Dermis blood vessel endothelial cell (primary cell): ENCODE measurements around the gene FBXO42. TPM values are rescaled to one million over a fixed set of nuclear protein-coding genes. Genes with fewer than 3 reads are reported as not detected.
"Not testable (repeated sequence)": the region's sequence is repeated elsewhere in the genome, so short reads cannot be mapped to it uniquely, and the experiment has no call there.

Experiments used
- DNase-seq: peaks from one replicate; pipeline ENCODE4 v3.0.0; 2010
- total RNA-seq: library from RNA; depleted of rRNA; stranded (reverse); fragments of >200 nt; gene quantifications from 2 replicates; pipeline ENCODE4 v1.2.3, GENCODE V29; 2014

Gene FBXO42
- total RNA-seq, 1 donor from 2014 or later = 15.8 TPM

DNA sequence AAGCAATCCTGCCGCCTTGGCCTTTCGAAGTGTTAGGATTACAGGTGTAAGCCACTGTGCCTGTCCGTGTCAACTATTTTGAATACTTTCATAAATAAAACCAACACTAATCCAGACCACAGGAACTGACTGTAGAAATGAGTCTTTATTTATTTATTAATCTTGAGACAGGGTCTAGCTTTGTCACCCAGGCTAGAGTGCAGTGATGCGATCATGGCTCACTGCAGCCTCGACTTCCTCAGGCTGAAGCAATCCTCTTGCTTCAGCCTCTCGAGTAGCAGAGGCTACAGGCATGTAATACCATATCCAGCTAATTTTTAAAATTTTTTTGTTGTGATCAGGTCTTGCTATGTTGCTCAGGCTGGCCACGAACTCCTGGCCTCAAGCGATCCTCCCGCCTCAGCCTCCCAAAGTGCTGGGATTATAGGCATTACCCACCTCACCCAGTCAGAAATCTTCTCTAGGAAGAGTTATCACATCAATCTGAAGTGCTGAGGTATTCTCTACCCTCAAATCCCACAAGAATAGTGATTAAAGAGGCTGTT, 93.6 kb downstream of the FBXO42 start:
- DNase-seq = no peak

DNA sequence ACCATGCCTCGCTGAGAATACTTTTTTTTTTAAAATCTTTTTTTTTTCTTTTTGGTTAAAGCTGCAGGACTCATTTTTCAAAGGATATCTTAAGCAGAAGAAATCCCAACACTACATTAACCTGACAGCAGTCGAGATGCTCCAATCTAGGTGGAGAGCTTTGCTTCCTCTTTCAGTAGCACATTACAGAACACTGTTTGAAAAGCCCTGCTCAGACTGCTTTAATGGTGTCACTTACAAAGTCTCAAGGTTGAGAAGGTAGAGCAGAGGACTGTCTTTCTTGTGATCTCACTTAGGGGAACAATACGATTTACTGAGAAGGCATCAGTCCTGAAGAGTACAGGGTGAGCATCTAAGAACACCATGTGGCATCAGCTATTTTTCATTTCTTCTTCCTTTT, 94.3 kb downstream of the FBXO42 start:
- no peak for DNase-seq

DNA sequence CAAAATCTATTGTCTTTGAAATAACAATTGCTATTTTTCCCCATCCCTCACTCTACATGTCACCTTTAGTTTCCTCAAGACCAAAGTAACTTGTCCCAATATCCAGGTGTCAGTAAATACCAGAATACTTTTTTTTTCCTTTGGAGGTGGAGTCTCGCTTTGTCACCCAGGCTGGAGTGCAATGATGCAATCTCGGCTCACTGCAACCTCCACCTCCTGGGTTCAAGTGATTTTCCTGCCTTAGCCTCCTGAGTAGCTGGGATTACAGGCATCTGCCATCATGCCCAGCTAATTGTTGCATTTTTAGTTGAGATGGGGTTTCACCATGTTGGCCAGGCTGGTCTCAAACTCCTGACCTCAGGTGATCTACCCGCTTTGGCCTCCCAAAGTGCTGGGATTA, 94.7 kb downstream of the FBXO42 start:
- not testable (repeated sequence) for DNase-seq

DNA sequence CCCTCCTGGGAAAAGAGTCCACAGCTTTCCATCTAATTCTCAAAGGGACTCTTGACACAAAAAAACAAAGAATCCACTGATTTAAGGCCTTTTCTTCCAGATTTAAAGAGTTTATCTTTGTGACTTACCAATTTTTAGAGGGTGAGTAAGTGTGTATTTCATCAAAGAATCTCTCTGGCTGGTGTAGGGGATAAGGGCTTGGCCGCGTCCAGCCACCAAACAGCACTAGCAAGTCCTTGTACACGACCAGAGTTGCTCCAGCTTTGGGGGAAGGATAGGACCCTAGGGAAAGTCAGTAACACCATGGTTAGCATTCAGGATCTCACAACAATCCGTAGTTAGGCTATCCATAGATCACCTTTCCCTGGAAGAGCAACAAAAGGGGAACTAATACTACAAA, 95.8 kb downstream of the FBXO42 start:
- no peak for DNase-seq

DNA sequence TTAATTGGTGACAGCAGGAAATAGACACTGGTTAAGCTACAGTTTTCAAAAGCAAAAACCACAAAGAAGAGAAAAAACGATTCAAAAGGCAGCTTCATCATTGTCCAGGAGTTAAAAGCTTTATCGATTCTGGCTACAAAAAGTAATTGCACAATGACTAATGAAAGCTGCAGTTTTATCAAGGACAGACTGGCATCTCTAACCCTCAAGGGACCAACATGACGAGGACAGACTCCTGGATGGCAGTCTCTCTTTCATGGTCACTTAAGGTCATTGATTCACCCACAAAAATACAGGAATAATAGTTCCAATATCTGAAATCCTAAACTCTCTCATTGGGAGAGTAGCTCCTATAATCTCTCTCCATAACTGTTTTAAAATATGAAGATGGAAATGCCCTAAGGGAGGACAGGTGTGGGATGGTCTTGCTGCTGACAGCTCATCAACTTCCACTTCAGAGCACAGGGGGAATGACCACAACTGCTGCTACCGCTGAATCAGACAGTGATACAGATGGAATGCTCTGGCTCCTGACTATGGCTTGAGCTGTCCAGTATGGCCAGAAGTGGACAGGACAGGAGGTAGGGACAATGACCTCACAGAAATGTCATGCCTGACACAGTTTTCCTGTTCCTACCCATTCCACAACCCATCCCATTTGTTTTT, 97.9 kb downstream of the FBXO42 start:
- no peak for DNase-seq

DNA sequence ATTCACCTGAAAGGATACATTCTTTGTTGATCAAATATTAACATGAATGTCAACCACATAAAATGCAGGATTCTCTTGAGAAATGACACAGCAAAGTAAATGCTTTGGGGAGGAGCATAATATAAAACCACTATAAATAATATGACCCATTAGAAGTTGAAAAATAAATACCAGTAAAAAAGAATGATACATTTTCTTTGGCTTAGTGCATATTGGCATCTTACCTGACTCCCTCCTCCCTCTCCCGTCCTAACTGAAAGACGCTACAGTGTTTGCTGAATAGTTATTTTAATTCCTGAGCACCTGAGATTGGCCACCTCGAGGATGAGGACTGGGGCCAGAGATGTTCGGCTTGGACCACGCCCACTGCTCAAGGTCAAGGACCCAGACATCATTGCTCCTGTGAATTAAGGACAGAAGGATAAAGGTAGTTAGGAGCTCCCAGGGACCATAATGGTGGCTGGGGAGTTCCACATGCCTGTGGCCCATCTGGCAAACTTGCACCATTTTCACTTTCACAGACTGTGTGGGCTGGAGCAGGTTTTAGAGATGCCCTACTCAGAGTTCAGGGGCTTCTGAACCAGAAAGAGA, 98.9 kb downstream of the FBXO42 start:
- no peak for DNase-seq

DNA sequence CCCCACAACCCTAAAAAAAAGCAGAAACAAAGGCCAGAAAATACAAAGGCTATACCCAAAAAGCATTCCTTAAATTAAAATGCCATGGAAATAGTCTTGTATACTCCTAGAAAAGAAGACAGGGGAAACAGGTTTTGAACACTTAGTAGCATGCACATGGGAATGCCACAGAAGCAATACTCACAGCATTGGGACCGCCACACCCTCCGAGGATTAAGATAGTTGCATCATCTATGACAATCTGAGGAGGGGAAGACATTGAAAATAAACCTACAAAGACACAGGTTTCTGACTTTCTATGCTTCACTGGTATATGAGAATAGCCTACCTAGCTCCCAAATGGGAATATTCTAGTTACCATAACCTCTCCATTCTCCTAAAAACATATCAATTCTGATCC, 99.4 kb downstream of the FBXO42 start:
- DNase-seq = no peak

DNA sequence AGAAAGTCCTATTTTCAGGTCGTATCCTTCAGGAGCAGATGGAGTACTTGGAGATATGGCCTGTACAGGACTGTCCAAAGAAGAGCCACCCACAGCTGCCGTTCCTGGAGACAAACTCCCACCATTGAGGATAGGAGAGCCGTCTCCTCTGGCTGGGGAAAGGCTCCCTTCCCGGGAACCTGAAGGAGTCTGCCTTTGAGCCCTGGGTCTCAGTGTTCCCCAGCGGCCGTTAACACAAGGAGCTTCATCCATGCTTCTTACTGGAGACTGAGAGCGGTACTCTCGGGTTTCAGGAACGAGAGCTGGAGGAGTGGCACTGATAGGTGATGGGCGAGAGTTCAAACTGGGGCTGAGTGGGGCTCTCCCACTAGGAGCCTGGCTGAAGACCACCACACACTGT, 100.9 kb downstream of the FBXO42 start:
- no peak for DNase-seq

DNA sequence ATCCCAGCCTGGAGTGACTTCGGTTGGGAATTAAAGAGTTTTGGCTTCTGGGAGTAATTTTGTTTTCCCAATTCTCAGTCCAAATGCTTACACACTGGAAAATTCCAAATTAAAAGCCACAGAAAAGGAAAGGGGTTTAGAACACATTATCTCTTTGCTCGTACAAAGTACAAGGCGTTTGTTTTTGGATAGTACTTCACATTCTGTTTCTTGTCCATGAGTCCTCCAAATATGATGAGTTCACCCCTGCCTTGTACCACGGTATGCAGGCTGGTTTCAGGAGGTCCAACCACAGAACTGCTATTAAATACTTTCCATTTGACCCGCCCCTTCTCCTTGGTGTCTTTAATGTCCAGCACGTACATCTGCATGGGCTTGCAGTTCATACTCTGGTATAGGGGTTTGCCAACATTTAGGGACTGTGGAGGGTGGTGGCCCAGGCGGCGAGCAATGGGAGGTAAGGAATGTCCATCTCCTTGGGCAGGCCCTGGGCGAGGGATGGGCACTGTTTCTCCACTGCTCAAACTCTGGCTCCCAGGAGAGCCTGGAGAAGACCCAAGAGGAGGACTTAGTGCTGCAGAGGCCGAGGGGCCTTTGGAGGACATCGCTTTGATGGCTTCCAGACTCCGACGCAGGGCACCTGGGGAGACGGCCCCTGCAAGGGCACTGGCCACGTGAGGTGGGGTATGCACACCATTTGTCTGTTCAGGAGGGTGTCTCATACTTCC, 101.6 kb downstream of the FBXO42 start:
- DNase-seq = no peak

DNA sequence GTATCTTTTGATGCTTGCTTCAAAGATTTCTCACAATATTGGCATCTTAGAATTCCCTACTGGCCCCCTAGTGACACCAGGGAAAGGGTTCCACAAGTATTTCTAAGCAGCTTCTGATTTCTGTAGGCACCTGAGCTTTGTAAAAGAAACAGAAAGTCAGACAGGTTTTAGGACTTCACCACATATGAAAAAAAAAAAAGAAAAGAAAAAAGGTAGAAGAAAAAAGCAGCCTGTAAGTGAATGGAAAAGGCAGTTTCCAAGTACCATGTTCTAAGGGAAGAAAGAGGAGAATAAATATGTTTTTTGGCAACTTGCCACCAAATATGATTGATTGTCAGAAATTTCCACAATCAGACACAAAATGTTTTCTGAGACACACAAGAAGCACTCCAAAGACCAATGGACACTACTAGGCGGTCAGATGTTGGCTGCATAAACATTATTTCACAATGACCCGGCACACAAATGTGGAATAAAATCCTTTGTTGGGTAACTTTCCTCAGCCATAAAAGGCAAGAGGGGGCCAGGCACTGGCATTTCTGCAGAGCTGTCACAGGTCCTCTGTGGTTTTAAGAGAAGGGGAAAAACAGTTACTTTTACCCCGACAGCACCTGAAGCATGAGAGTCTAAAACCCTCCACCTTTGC, 102.6 kb downstream of the FBXO42 start:
- peak; percentile 70 for DNase-seq

DNA sequence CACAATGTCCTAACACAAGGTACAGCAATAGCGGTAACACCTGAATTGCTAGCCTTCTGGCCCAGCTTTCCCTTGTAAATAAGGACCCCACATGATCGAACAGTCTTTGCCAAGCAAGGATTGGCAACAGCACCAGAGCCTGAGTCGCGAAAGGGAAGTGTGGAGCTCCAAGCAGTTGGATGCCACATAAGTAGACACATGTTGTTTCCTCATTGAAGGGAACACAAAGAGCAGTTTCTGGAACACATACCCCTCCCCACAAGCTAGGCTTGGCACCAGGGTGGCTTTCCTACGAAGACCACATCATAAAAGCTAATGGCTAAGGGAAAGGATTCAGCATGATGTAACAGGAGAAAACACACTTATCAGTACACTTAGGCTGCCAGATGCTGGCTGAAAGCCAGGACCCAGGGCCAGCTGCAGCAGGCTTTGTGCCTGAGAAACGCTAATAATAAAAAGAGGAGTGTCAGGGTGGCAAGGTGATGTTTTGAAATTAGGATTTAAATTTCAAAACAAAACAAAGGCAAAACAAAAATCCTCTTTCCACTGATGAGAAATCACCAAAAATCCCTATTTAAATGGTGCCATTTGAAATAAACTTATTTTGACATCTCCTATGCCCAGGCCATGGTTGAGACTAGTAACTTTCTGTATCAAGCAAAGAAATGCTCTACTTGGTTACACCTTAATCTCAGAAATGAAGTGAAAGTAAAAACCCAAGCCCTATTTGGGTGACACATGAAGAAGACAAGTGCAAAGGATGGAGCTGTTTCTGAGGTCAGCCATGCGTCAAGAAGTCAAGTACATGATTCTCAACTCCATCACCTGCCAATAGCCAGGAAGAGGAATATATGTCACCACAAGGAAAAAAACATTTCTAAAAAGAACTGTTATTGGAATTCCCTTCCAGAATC, 103.4 kb downstream of the FBXO42 start:
- DNase-seq = peak; percentile 96

DNA sequence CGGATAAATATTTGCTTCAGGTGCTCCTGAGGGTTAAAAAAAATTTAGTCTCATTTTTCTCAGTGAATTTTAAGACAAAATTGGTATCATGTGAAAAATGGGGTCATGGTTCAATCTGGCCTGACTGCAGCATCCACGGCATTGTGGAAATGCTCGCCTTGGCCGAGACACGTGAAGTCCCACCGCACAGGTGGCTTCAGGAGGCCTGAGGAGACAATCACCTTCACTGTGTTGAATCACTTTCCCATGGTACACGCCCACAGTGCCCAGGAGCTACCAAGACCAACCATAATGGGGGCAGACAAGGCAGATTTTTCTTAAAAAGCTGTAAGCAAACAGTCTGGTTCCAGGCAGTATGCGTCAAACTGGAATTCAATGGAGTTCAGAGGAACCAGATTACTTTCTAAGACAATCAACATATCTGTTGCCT, 104.3 kb downstream of the FBXO42 start:
- no peak for DNase-seq

DNA sequence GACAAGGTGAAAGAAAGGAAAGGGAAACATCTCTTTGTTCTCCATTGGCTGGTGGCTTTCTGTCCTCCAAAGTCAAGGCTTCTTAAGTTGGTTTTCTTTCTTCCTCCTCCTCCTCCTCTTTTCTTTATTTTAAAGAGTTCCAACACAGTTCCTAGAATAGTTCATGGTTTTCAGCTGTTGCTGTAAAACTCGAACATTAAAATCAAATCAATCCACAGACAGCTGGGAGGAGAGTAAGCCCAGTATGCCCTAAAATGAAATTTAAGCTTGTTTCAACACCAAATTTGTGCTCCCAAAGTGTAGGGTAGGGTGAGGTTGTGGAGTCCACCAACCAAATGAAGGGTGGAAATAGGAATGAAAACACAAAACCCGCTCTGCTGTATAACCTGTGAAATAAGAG, 104.8 kb downstream of the FBXO42 start:
- DNase-seq = no peak

DNA sequence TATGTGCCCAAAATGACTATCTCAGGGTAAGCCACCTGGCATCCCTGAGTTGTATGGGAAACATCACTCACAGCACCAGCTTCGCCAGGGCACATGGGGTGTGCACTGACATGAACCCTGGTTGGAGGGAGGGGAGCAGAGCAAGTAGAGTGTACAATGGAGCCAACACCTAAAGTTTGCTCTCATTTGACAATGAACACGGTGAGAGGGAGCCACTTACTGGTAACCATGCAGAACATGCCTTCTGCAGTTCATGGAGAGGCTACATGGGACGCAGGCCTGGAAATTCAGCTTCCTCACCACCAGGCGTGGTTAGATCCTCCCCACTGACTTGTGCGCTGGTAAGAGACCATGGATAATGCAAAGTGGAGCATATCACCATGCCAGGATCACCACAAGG, 105.3 kb downstream of the FBXO42 start:
- no peak for DNase-seq

DNA sequence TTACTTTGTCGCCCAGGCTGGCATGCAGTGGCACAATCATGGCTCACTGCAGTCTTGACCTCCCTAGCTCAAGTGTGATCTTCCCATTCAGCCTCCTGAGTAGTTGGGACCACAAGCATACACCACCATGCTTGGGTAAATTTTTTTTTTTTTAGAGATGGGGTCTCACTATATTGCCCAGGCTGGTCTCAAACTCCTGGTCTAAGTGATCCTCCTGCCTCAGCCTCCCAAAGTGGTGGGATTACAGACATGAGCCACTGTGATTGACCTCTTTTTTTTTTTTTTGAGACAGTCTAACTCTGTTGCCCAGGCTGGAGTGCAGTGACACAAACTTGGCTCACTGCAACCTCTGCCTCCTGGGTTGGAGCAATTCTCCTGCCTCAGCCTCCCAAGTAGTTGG, 106.0 kb downstream of the FBXO42 start:
- not testable (repeated sequence) for DNase-seq

DNA sequence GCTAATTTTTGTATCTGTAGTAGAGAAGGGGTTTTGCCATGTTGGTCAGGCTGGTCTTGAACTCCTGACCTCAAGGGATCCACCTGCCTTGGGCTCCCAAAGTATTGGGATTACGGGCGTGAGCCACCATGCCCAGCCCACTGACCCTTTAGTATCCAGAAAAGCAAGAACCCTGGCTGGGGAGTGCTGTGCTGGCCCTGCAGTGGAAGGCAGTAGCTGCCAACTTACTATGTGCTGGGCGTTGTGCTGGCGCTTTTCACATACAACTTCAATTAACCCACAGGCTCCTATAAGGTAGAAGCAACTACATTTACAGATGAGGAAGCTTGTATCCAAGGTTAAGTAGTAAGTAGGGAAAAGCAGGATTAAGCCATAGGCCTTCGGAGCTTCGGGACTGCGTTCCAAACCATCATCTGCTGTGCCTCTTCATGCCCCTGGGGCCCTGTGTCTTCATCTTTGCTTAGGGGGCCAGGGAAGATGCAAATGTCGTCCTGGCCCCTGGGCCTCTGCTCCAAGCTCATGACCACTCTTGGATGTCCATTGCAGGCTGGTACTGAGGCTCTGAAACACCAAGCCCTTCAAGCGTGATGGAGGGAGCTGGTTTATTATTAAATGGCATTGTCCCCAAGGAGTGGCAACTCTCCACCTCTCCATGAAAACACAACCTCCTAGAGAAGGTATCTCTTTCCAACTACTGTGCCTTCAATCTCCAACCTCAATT, 106.6 kb downstream of the FBXO42 start:
- no peak for DNase-seq

DNA sequence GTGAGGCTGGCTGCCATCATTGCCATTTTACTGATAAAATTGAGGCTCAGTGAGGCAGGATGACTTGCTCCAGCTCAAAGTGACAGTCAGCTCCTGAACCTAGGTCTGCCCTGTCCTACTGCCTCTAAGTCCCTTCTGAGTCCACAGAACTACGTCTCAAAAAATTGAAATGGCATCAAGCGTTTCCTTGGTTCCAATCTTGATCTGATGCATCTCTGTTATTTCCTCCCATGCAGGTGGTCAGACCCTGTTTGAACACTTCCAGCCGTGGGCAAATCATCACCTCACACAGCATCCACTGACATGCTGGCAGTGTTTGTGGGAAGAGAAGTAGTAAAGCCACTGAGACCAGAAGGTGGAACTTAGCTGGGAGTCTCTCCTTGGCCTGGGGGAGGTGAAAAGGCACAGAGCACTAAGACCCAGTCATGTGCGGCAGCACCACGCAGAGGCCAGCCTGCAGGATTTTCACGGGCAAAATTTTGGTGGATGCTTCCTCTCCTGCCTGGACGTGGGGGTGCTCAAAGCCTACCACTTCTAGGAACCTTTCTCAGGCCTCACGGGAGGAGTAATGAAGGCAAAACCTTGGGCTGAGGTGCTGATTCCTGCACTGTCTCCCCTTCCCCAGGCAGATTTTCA, 107.5 kb downstream of the FBXO42 start:
- no peak for DNase-seq

DNA sequence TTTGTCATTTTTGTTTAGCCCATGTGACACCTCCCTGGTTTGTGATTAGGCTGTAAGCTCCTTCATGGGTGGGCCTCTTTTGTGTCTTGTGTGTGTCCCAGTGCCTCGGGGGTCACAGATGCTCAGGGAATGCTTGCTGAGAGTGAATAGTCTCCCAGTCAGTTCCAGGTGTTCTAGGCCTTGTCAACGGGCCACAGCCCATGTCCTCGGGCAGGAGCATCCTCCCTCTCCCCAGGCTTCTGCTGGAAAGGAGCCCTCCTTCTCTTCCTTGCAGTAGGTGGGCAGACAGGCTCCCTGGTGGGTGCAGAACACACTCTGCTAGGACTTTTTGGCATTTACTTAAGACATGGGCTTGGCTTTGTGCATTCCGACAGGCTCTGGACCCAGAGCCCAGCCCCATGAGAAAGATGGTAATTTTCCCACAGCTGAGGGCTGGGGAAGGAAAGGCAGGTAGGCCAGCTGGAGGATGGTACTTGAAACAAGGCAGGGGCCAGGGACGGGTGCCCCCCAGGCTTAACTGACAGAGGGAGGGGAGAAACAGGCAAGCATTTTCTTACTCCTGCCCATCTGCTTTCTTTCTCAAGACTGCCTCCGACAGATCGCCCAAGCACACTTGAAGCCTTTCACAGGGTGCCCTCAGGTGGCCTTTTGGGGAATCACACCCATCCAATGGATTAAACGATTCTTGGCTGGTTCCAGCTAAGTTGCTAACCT, 108.2 kb downstream of the FBXO42 start:
- peak; percentile 92 for DNase-seq

DNA sequence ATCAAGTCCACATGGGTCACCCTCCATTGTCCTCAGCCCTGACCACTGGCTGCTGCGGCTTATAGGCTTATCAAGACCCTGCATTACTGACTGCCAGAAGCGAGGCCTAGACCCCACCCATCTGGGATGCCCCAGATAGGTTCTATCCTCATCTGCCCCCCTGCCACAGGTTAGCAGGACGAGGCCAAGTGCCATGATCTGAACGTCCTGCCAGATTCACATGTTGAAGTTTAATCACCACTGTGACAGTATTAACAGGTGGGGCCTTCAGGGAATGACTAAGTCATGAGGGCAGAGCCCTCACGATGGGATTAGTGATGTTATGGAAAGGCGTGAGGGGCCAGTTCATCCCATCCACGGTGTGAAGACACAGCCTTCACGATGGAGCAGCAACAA, 109.1 kb downstream of the FBXO42 start:
- no peak for DNase-seq

DNA sequence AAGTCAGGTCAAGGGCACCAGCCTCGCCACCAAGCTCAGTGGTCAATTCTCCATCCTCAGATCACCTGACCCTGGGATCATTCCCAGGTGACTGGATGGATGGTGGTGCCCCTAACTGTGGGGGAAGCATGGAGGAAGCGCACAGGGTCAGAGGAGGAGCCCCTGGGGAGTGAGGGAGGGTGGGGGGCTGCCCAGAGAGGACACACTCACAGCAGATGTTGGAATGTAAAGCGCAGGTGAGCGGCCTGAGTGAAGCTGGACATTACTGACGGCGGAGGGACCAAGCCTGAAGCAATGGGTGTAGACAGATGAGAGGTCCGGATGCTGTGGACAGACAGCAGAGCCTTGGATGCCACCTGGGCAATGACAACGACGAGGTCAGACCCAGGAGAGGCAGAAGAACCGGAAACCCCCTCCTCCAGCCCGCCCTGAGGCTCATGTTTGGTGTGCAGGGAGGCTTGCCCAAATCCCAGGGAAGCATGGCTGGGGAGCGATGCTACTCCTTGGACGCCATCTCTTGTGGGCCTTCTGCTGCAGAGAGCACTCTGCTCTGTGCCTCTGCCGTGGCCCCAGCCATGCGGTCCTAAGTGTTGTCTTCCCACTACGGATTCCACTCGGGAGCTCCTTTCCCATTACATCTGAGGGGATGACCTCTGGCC, 109.6 kb downstream of the FBXO42 start:
- DNase-seq = no peak
